Vagina (tissue), 2 donors: ENCODE results near the gene RTP5.
"Not testable (repeated sequence)": the region's sequence is repeated elsewhere in the genome, so short reads cannot be mapped to it uniquely, and the experiment has no call there.

ENCODE experiments used
- CTCF ChIP-seq, 3 experiments: fragments of 450-650 bp in 2 of 3; fragments of 200-600 bp in 1 of 3; sonication (generic) in 1 of 3; IDR thresholded peaks; one replicate each; pipeline ENCODE4 v1.5.1; 2017 to 2019; ENCODE audit warnings: antibody characterized with exemption in 3 of 3, mild to moderate bottlenecking in 2 of 3, moderate library complexity in 2 of 3
- POLR2A ChIP-seq, 2 donors: fragments of 450-650 bp; IDR thresholded peaks; one replicate each; pipeline ENCODE4 v1.6.1; 2017; ENCODE audit warnings: antibody characterized with exemption in 2 of 2, mild to moderate bottlenecking in 2 of 2, moderate library complexity in 2 of 2
- POLR2AphosphoS5 ChIP-seq, 2 donors: sonication (generic); formaldehyde crosslinking; IDR thresholded peaks; one replicate each; pipeline ENCODE4 v1.9.0; 2017; ENCODE audit warnings: antibody characterized with exemption in 2 of 2, mild to moderate bottlenecking in 2 of 2, low read depth in 1 of 2; ENCODE audit not compliant: insufficient read depth in 1 of 2

DNA sequence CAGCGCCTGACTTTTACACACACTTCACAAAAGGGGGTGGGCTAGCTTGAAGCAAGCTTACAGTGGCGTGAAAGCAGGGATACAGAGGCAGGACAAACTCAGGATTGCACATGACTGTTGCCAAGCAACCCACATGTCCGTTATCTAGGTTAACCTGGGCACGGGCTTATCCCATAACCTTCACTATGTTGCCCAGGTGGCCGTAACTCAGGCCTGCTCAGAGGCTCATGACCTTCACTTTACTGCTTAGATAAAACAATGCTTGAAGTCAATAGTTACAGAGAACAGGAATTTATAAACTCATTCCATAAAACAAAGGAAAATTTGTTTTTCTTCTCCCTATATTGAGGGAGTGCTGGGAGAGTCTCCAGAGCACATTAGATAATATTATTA is 36.8 kb downstream of the RTP5 start:
- TF ChIP-seq CTCF (IDR thresholded peaks at IDR 0.05); POLR2AphosphoS5 (IDR thresholded peaks at IDR 0.05; ENCODE audit: insufficient read depth in 1 of 2, low read depth in 1 of 2); POLR2A (IDR thresholded peaks at IDR 0.05): not testable (repeated sequence)
